Parathyroid adenoma (tissue), 2 donors: ENCODE results near the gene LRCH1.

Experiments
- H2AFZ ChIP-seq: fragments of 300-600 bp; sonication (generic); one replicate; pipeline ENCODE4 v1.7.0; 2017; ENCODE audit warnings: antibody characterized with exemption, mild to moderate bottlenecking
- H3K27ac ChIP-seq: fragments of 300-600 bp; sonication (generic); one replicate; pipeline ENCODE4 v1.7.0; 2017
- H3K27me3 ChIP-seq: fragments of 300-600 bp; sonication (generic); one replicate; pipeline ENCODE4 v1.7.0; 2017; ENCODE audit warnings: low read length; ENCODE audit not compliant: control insufficient read depth, insufficient read depth
- H3K36me3 ChIP-seq: fragments of 300-600 bp; sonication (generic); one replicate; pipeline ENCODE4 v1.7.0; 2017; ENCODE audit warnings: low read length; ENCODE audit not compliant: control insufficient read depth, insufficient read depth
- H3K4me1 ChIP-seq: fragments of 300-600 bp; sonication (generic); one replicate; pipeline ENCODE4 v1.7.0; 2017; ENCODE audit warnings: control low read depth
- H3K4me2 ChIP-seq: fragments of 300-600 bp; sonication (generic); one replicate; pipeline ENCODE4 v1.7.0; 2017; ENCODE audit warnings: low read length
- H3K4me3 ChIP-seq: fragments of 300-600 bp; sonication (generic); one replicate; pipeline ENCODE4 v1.7.0; 2017; ENCODE audit warnings: low read depth, low read length
- H3K79me2 ChIP-seq: fragments of 300-600 bp; sonication (generic); one replicate; pipeline ENCODE4 v1.7.0; 2017; ENCODE audit warnings: control low read depth
- H3K9ac ChIP-seq: fragments of 300-600 bp; sonication (generic); one replicate; pipeline ENCODE4 v1.7.0; 2017; ENCODE audit warnings: mild to moderate bottlenecking
- H3K9me3 ChIP-seq: fragments of 300-600 bp; sonication (generic); one replicate; pipeline ENCODE4 v1.7.0; 2017; ENCODE audit warnings: low read length; ENCODE audit not compliant: control insufficient read depth
- TF ChIP-seq, protein P1 (sequence below): fragments of 300-600 bp; sonication (generic); IDR thresholded peaks from one replicate; pipeline ENCODE4 v1.7.0; 2017; ENCODE audit warnings: antibody characterized with exemption, mild to moderate bottlenecking
- donor health status: primary hyperparathyroidism.

The LRCH1 gene

DNA sequence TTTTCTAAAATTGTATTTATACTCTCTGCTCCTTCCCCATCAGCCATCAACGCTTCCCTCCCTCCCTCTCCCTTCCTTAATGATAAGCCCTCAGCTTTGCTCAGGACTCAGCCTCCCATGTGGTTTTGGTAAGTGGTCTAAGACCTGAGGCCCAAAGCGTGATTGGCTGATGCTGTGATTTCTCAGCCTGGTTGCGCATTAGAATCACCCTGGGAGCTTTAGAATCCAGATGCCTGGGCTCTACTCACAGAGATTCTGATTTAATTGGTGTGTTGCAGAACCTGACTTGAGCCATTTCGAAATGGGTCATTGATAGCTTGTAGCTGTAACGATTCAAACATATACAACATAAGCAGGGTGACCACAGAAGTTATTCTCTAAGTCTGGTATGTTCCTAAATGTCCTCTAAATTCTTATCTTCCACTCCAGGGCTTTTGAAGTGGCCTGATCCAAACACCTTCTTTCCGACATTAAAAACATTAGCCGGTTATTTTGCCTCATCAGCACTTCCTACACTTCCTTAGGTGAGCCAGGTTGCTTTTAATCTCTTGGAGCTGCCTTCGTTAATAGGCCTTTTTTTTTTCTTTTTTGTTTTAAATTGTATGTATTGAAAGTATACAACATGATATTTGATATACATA lies 60.6 kb downstream of the LRCH1 start:
- H2AFZ ChIP-seq, result peak overlapping the region; percentile 49
- no peak overlapping the region for H3K27ac ChIP-seq
- no peaks in the 10 kb centered on the region for H3K36me3 ChIP-seq
- H3K4me2 ChIP-seq, result no peak overlapping the region
- peaks cover 32% of the 10 kb centered on the region for H3K4me1 ChIP-seq
- TF ChIP-seq, protein P1, sequence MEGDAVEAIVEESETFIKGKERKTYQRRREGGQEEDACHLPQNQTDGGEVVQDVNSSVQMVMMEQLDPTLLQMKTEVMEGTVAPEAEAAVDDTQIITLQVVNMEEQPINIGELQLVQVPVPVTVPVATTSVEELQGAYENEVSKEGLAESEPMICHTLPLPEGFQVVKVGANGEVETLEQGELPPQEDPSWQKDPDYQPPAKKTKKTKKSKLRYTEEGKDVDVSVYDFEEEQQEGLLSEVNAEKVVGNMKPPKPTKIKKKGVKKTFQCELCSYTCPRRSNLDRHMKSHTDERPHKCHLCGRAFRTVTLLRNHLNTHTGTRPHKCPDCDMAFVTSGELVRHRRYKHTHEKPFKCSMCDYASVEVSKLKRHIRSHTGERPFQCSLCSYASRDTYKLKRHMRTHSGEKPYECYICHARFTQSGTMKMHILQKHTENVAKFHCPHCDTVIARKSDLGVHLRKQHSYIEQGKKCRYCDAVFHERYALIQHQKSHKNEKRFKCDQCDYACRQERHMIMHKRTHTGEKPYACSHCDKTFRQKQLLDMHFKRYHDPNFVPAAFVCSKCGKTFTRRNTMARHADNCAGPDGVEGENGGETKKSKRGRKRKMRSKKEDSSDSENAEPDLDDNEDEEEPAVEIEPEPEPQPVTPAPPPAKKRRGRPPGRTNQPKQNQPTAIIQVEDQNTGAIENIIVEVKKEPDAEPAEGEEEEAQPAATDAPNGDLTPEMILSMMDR, result no peak
- no peaks in the 10 kb centered on the region for H3K9me3 ChIP-seq
- H3K4me3 ChIP-seq, result no peak overlapping the region
- no peaks in the 10 kb centered on the region for H3K27me3 ChIP-seq
- no peak overlapping the region for H3K9ac ChIP-seq
- peaks cover 11% of the 10 kb centered on the region for H3K79me2 ChIP-seq

DNA sequence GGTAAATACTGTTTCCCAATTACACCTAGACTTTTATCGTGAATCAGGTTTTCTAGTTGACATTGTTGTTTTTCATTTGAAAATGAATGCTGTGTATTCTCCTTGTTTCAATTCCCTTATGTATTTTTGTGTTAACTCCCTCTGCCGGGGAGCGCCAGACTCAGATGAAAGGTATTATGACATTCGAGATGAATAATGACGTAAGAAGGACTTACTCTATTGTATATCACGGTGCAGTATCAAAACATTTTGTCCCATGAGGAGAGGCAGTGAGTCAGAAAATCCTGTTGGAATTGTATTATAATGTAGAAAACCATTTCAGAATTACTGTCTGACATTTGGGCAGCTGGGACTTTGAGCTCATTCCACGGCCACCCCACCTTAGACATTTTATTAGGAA lies 61.6 kb downstream of the LRCH1 start:
- H3K27me3 ChIP-seq, result no peaks in the 10 kb centered on the region
- peak overlapping the region; percentile 47 for H3K27ac ChIP-seq
- no peak overlapping the region for H3K4me3 ChIP-seq
- H2AFZ ChIP-seq, result no peak overlapping the region
- H3K36me3 ChIP-seq, result no peaks in the 10 kb centered on the region
- no peaks in the 10 kb centered on the region for H3K9me3 ChIP-seq
- TF ChIP-seq, protein P1, result no peak
- H3K4me1 ChIP-seq, result peaks cover 32% of the 10 kb centered on the region
- peaks cover 11% of the 10 kb centered on the region for H3K79me2 ChIP-seq
- no peak overlapping the region for H3K4me2 ChIP-seq
- no peak overlapping the region for H3K9ac ChIP-seq

DNA sequence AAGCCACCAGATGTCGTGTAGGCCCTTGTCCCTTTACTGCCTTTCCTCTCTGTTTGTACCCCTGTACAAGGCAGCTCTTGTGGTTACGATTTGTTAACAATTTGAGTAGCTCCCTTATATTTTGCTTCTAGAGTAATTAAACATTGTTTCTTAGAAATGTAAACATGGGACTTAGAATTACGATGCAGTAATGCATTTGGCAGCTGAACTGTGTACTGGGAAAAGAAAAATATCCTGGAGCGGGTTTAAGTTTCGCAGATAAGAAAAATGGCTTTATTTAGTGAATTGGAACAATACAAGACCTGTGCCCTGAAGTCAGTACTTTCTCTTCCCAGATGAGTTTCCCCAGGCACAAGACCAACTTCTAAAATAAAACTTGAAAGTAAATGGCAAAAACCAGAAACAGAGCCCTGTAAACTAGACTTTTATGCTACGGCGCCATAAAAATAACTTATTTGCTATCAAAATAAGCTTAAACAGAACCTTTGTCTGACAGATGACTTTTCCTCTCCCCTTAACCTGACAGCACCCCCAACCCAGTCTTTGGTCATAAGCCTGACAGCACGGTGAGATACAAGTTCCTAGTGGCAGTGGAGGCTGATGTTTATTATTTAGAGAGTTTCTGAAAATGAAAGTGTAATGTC lies 63.0 kb downstream of the LRCH1 start:
- H3K27ac ChIP-seq, result peak overlapping the region; percentile 63
- TF ChIP-seq, protein P1, result no peak
- H3K4me2 ChIP-seq, result peak overlapping the region; percentile 25
- H3K79me2 ChIP-seq, result peaks cover 11% of the 10 kb centered on the region
- H3K9ac ChIP-seq, result no peak overlapping the region
- H2AFZ ChIP-seq, result no peak overlapping the region
- no peaks in the 10 kb centered on the region for H3K27me3 ChIP-seq
- H3K36me3 ChIP-seq, result no peaks in the 10 kb centered on the region
- no peak overlapping the region for H3K4me3 ChIP-seq
- no peaks in the 10 kb centered on the region for H3K9me3 ChIP-seq
- peaks cover 32% of the 10 kb centered on the region for H3K4me1 ChIP-seq

DNA sequence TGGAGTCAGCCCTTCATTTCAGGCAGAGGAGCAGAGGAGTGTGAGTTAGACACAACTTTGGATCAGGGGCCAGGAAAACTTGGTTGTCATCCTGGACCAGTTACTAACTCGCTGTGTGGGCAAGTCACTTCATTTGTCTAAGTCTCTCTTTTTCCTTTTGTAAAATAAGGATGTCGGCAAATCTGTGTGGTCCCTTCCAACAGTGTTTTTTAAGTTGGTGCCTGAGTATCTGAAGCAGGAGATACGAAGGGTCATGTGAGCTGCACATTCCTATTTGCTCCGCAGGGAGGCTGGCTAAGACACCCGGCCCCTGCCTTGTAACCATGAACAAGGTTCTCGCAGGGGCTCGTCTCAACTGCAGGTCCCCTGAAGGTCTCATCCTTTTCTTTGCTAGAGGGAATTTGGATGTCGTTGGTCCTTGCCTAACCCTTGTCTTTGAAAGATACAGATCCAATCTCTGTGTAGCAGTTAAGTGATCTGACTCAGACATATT lies 64.3 kb downstream of the LRCH1 start:
- TF ChIP-seq, protein P1, result no peak
- Histone ChIP-seq H3K36me3 (no peaks in the 10 kb centered on the region), H3K4me1 (peaks cover 31% of the 10 kb centered on the region), H3K27ac (peak overlapping the region; percentile 87), H3K9ac (no peak overlapping the region), H3K4me3 (no peak overlapping the region), H3K4me2 (no peak overlapping the region), H2AFZ (peak overlapping the region; percentile 69), H3K27me3 (no peaks in the 10 kb centered on the region), H3K79me2 (peaks cover 11% of the 10 kb centered on the region), H3K9me3 (no peaks in the 10 kb centered on the region)
